H9 (cell line): ENCODE results near the gene TBC1D5. TPM values are rescaled to one million over a fixed set of nuclear protein-coding genes. Genes with fewer than 3 reads are reported as not detected.

ENCODE experiments used
- DNase-seq: peaks from one replicate; pipeline ENCODE4 v3.0.0-alpha.2; 2017
- H2AFZ ChIP-seq: one replicate; pipeline ENCODE4 v1.6.1; 2013; ENCODE audit warnings: mild to moderate bottlenecking, low read length, control low read depth, moderate library complexity
- H2AK5ac ChIP-seq: 2 replicates; pipeline ENCODE4 v1.6.1; 2013; ENCODE audit warnings: low read length, control low read depth, mixed read lengths; ENCODE audit not compliant: insufficient read length
- H2BK120ac ChIP-seq: one replicate; pipeline ENCODE4 v1.6.1; 2013; ENCODE audit warnings: low read depth, mild to moderate bottlenecking, low read length, control low read depth, inconsistent platforms; ENCODE audit not compliant: poor library complexity, severe bottlenecking
- H2BK12ac ChIP-seq: 2 replicates; pipeline ENCODE4 v1.6.1; 2013; ENCODE audit warnings: low read length, control low read depth, mixed read lengths, low read depth; ENCODE audit not compliant: insufficient read length
- H2BK15ac ChIP-seq: 2 replicates; pipeline ENCODE4 v1.6.1; 2013; ENCODE audit warnings: low read depth, low read length, control low read depth
- H2BK20ac ChIP-seq: one replicate; pipeline ENCODE4 v1.6.1; 2013; ENCODE audit warnings: low read depth, mild to moderate bottlenecking, low read length, control low read depth, inconsistent platforms; ENCODE audit not compliant: poor library complexity, severe bottlenecking
- H2BK5ac ChIP-seq: 2 replicates; pipeline ENCODE4 v1.6.1; 2013; ENCODE audit warnings: low read length, control low read depth, mixed read lengths; ENCODE audit not compliant: insufficient read length
- H3K14ac ChIP-seq: 2 replicates; pipeline ENCODE4 v1.6.1; 2013; ENCODE audit warnings: low read length, control low read depth; ENCODE audit not compliant: insufficient read depth
- H3K18ac ChIP-seq: 2 replicates; pipeline ENCODE4 v1.6.1; 2013; ENCODE audit warnings: low read depth, mild to moderate bottlenecking, mixed read lengths, low read length, control low read depth; ENCODE audit not compliant: insufficient read length
- H3K23ac ChIP-seq: 2 replicates; pipeline ENCODE4 v1.6.1; 2013; ENCODE audit warnings: low read length, control low read depth, mixed read lengths, low read depth; ENCODE audit not compliant: insufficient read length
- H3K23me2 ChIP-seq: 2 replicates; pipeline ENCODE4 v1.6.1; 2013; ENCODE audit warnings: low read depth, mild to moderate bottlenecking, mixed read lengths, low read length, control low read depth; ENCODE audit not compliant: insufficient read length, poor library complexity, severe bottlenecking
- H3K27ac ChIP-seq: 2 replicates; pipeline ENCODE4 v1.5.1; 2013; ENCODE audit warnings: low read length, control low read depth, mixed read lengths, low read depth; ENCODE audit not compliant: insufficient read length
- H3K27me3 ChIP-seq: 2 replicates; pipeline ENCODE4 v1.6.1; 2013; ENCODE audit warnings: low read length, control low read depth, inconsistent platforms; ENCODE audit not compliant: insufficient read depth
- H3K4ac ChIP-seq: 2 replicates; pipeline ENCODE4 v1.6.1; 2013; ENCODE audit warnings: low read depth, mild to moderate bottlenecking, control low read depth, inconsistent platforms, low read length, moderate library complexity
- H3K4me1 ChIP-seq: 2 replicates; pipeline ENCODE4 v1.6.1; 2013; ENCODE audit warnings: low read length, control low read depth, inconsistent platforms; ENCODE audit not compliant: insufficient read depth
- H3K4me2 ChIP-seq: 2 replicates; pipeline ENCODE4 v1.6.1; 2013; ENCODE audit warnings: low read length, control low read depth, mixed read lengths; ENCODE audit not compliant: insufficient read length, insufficient read depth
- H3K56ac ChIP-seq: 2 replicates; pipeline ENCODE4 v1.6.1; 2013; ENCODE audit warnings: low read depth, mild to moderate bottlenecking, mixed read lengths, low read length, control low read depth; ENCODE audit not compliant: insufficient read length
- H3K79me1 ChIP-seq: 2 replicates; pipeline ENCODE4 v1.6.1; 2013; ENCODE audit warnings: low read depth, mild to moderate bottlenecking, moderate library complexity, low read length, control low read depth, inconsistent platforms; ENCODE audit not compliant: insufficient read depth, poor library complexity, severe bottlenecking
- H3K79me2 ChIP-seq: 2 replicates; pipeline ENCODE4 v1.6.1; 2013; ENCODE audit warnings: low read length, control low read depth, inconsistent platforms; ENCODE audit not compliant: insufficient read depth
- H3K9ac ChIP-seq: 2 replicates; pipeline ENCODE4 v1.6.1; 2013; ENCODE audit warnings: low read length, control low read depth, mixed read lengths; ENCODE audit not compliant: insufficient read length; ENCODE audit errors: extremely low read depth
- H3K9me3 ChIP-seq: one replicate; pipeline ENCODE4 v1.6.1; 2013; ENCODE audit warnings: low read depth, low read length, inconsistent platforms; ENCODE audit not compliant: control insufficient read depth
- H3T11ph ChIP-seq: one replicate; pipeline ENCODE4 v1.6.1; 2013; ENCODE audit warnings: mild to moderate bottlenecking, low read length, control low read depth, inconsistent platforms
- H4K20me1 ChIP-seq: one replicate; pipeline ENCODE4 v1.6.1; 2013; ENCODE audit not compliant: control insufficient read depth, insufficient read length, insufficient read depth
- H4K5ac ChIP-seq: 2 replicates; pipeline ENCODE4 v1.6.1; 2013; ENCODE audit warnings: low read depth, mild to moderate bottlenecking, mixed read lengths, low read length, control low read depth; ENCODE audit not compliant: insufficient read length
- H4K8ac ChIP-seq: replicated peaks from 2 replicates; pipeline ENCODE4 v1.6.1; 2013; ENCODE audit warnings: low read length, control low read depth, mixed read lengths, low read depth; ENCODE audit not compliant: insufficient read length
- H4K91ac ChIP-seq: 2 replicates; pipeline ENCODE4 v1.6.1; 2013; ENCODE audit warnings: low read depth, mild to moderate bottlenecking, moderate library complexity, mixed read lengths, low read length, control low read depth; ENCODE audit not compliant: insufficient read length
- H3K27ac Mint-ChIP-seq, 3 experiments: 2 replicates in 2 of 3; 3 replicates in 1 of 3; pipeline ENCODE4 v1.8.0; 2020 to 2021; ENCODE audit warnings: mixed read lengths in 3 of 3, mild to moderate bottlenecking in 1 of 3, moderate library complexity in 1 of 3
- H3K27me3 Mint-ChIP-seq: 2 replicates; pipeline ENCODE4 v1.8.0; 2021; ENCODE audit warnings: low read depth, mild to moderate bottlenecking, moderate library complexity, mixed read lengths
- H3K36me3 Mint-ChIP-seq, 3 experiments: 2 replicates in 2 of 3; 3 replicates in 1 of 3; pipeline ENCODE4 v1.8.0; 2020 to 2021; ENCODE audit warnings: low read depth in 3 of 3, mixed read lengths in 3 of 3; ENCODE audit not compliant: insufficient read depth in 1 of 3
- H3K4me1 Mint-ChIP-seq, 2 experiments: 2 replicates each; pipeline ENCODE4 v1.8.0; 2020; ENCODE audit warnings: mixed read lengths in 2 of 2
- H3K4me3 Mint-ChIP-seq, 2 experiments: 2 replicates in 1 of 2; 3 replicates in 1 of 2; pipeline ENCODE4 v1.8.0; 2020 to 2021; ENCODE audit warnings: mild to moderate bottlenecking in 2 of 2, mixed read lengths in 2 of 2, moderate library complexity in 1 of 2
- H3K9me3 Mint-ChIP-seq, 2 experiments: 2 replicates in 1 of 2; 3 replicates in 1 of 2; pipeline ENCODE4 v1.8.0; 2020; ENCODE audit warnings: mild to moderate bottlenecking in 2 of 2, mixed read lengths in 2 of 2, moderate library complexity in 1 of 2
- CTCF ChIP-seq: fragments of 200-600 bp; sonication (generic); conservative IDR thresholded peaks from 3 replicates; pipeline ENCODE4 v1.8.0; 2021; ENCODE audit warnings: antibody characterized with exemption, mild to moderate bottlenecking
- WGBS: extraction: QIAGEN DNeasy Blood & Tissue Kit; methylation state at CpG from one replicate; pipeline ENCODE4 v1.1.7; 2013; ENCODE audit warnings: missing lambda C conversion rate, low lambda C conversion rate, mixed read lengths; ENCODE audit not compliant: insufficient read length; ENCODE audit errors: extremely low coverage; 5-methylcytosine and 5-hydroxymethylcytosine counted together
- total RNA-seq: library from RNA; stranded (reverse); gene quantifications from 2 replicates; pipeline ENCODE4 v1.2.1, GENCODE V29; 2021

TBC1D5 gene
- total RNA-seq, 1 experiment from 2014 or later, result 25.0 TPM

DNA sequence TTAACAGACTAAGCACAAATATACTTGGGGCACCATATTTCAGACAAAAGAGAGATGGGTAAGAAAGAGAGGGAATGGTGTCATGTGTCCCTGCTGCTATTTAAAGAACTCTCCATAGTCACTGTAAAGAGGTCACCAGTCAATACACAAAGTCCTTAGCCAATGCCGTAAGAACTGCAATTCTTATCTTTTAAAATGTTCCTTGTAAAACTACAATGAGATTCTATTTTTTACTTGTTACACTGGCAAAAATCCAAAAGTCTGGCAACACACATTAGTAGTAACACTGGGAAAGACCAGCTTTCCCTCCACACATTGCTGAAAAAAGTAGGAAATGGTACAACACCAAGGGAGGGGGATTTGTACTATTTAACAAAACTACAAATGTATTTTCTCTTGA lies 189.4 kb downstream of the TBC1D5 start:
- Histone ChIP-seq H4K5ac (no peak overlapping the region), H3K79me2 (no peaks in the 10 kb centered on the region), H3K23me2 (no peaks in the 10 kb centered on the region), H3K9ac (no peak overlapping the region), H3T11ph (no peak overlapping the region), H3K4me2 (no peak overlapping the region), H3K27me3 (no peaks in the 10 kb centered on the region), H3K79me1 (no peaks in the 10 kb centered on the region), H2BK15ac (no peak overlapping the region), H3K14ac (no peak overlapping the region), H2BK5ac (no peak overlapping the region), H3K4me1 (no peaks in the 10 kb centered on the region; the same call in 1 of the 2 replicates), H4K8ac (no peak overlapping the region), H2BK20ac (no peak overlapping the region), H2AFZ (no peak overlapping the region), H3K9me3 (no peaks in the 10 kb centered on the region), H3K23ac (no peak overlapping the region), H4K20me1 (no peaks in the 10 kb centered on the region), H2AK5ac (no peak overlapping the region), H3K56ac (no peak overlapping the region), H2BK120ac (no peak overlapping the region), H3K4ac (no peak overlapping the region), H3K27ac (no peak overlapping the region), H2BK12ac (no peak overlapping the region), H3K18ac (no peak overlapping the region), H4K91ac (no peak overlapping the region)
- no peak for DNase-seq
- no peaks in the 10 kb centered on the region for H3K36me3 Mint-ChIP-seq
- no peak for TF ChIP-seq CTCF
- no peak overlapping the region for H3K27ac Mint-ChIP-seq
- H3K4me1 Mint-ChIP-seq, result peaks cover 31 to 50% of the 10 kb centered on the region in 2 experiments
- no peaks in the 10 kb centered on the region for H3K9me3 Mint-ChIP-seq
- WGBS, result no CpG with 5 or more reads among the region's 1 CpG
- no peak overlapping the region for H3K4me3 Mint-ChIP-seq
- H3K27me3 Mint-ChIP-seq, result no peaks in the 10 kb centered on the region
